T-helper 1 cell treated with Interleukin-12 subunit alpha and Interleukin-12 subunit beta and Interleukin-4 antibody, amounts not matched to agents 30 μg/mL and 1 μg/mL, for 36 hours (primary cell): ENCODE data around the gene SNAP29.
"Not testable (repeated sequence)": the region's sequence is repeated elsewhere in the genome, so short reads cannot be mapped to it uniquely, and the experiment has no call there.

Experiments used
- H3K27ac Mint-ChIP-seq: one replicate; pipeline ENCODE4 v1.8.0; 2021; ENCODE audit warnings: mild to moderate bottlenecking, mixed read lengths
- H3K27me3 Mint-ChIP-seq: one replicate; pipeline ENCODE4 v1.8.0; 2021; ENCODE audit warnings: low read depth, mixed read lengths
- H3K36me3 Mint-ChIP-seq: one replicate; pipeline ENCODE4 v1.8.0; 2021; ENCODE audit warnings: low read depth, mixed read lengths
- H3K4me1 Mint-ChIP-seq: one replicate; pipeline ENCODE4 v1.8.0; 2021; ENCODE audit warnings: low read depth, mixed read lengths
- H3K4me3 Mint-ChIP-seq: one replicate; pipeline ENCODE4 v1.8.0; 2021; ENCODE audit warnings: mild to moderate bottlenecking, moderate library complexity, mixed read lengths
- H3K9me3 Mint-ChIP-seq: one replicate; pipeline ENCODE4 v1.8.0; 2021; ENCODE audit warnings: mixed read lengths

The SNAP29 gene

GRCh38 chr22:20825216-20825615, 33.6 kb upstream of the SNAP29 start:
- H3K27me3 Mint-ChIP-seq, H3K4me1 Mint-ChIP-seq, H3K4me3 Mint-ChIP-seq, H3K9me3 Mint-ChIP-seq, H3K27ac Mint-ChIP-seq: not testable (repeated sequence)
- peaks cover 32% of the 10 kb centered on the region for H3K36me3 Mint-ChIP-seq

GRCh38 chr22:20825624-20826023, 33.2 kb upstream of the SNAP29 start:
- Mint-ChIP-seq H3K27ac (no peak overlapping the region), H3K36me3 (peaks cover 35% of the 10 kb centered on the region), H3K27me3 (no peaks in the 10 kb centered on the region), H3K9me3 (no peaks in the 10 kb centered on the region), H3K4me1 (no peaks in the 10 kb centered on the region), H3K4me3 (no peak overlapping the region)

- H3K4me1 Mint-ChIP-seq, H3K27me3 Mint-ChIP-seq, H3K9me3 Mint-ChIP-seq, H3K4me3 Mint-ChIP-seq, H3K27ac Mint-ChIP-seq: not testable (repeated sequence)
- peaks cover 41% of the 10 kb centered on the region for H3K36me3 Mint-ChIP-seq
Observed at GRCh38 chr22:20826373-20827152, 32.2 kb upstream of the SNAP29 start.

- Mint-ChIP-seq H3K4me3 (no peak overlapping the region), H3K4me1 (no peaks in the 10 kb centered on the region), H3K9me3 (no peaks in the 10 kb centered on the region), H3K36me3 (peaks cover 50% of the 10 kb centered on the region), H3K27me3 (no peaks in the 10 kb centered on the region), H3K27ac (no peak overlapping the region)
Observed at GRCh38 chr22:20829491-20830134, 29.2 kb upstream of the SNAP29 start.

GRCh38 chr22:20833225-20833665, 25.6 kb upstream of the SNAP29 start:
- H3K27ac Mint-ChIP-seq: no peak overlapping the region
- no peak overlapping the region for H3K4me3 Mint-ChIP-seq
- H3K9me3 Mint-ChIP-seq: no peaks in the 10 kb centered on the region
- peaks cover 36% of the 10 kb centered on the region for H3K36me3 Mint-ChIP-seq
- no peaks in the 10 kb centered on the region for H3K27me3 Mint-ChIP-seq
- peaks cover 9% of the 10 kb centered on the region for H3K4me1 Mint-ChIP-seq

GRCh38 chr22:20834206-20834605, 24.6 kb upstream of the SNAP29 start:
- Mint-ChIP-seq H3K4me1 (peaks cover 12% of the 10 kb centered on the region), H3K27ac (no peak overlapping the region), H3K27me3 (no peaks in the 10 kb centered on the region), H3K4me3 (no peak overlapping the region), H3K9me3 (no peaks in the 10 kb centered on the region), H3K36me3 (peaks cover 37% of the 10 kb centered on the region)

- Mint-ChIP-seq H3K4me3 (no peak overlapping the region), H3K27me3 (no peaks in the 10 kb centered on the region), H3K4me1 (peaks cover 12% of the 10 kb centered on the region), H3K36me3 (peaks cover 33% of the 10 kb centered on the region), H3K9me3 (no peaks in the 10 kb centered on the region), H3K27ac (no peak overlapping the region)
Observed at GRCh38 chr22:20834725-20835124, 24.1 kb upstream of the SNAP29 start.

GRCh38 chr22:20836987-20837823, 21.6 kb upstream of the SNAP29 start:
- Mint-ChIP-seq H3K27ac (no peak overlapping the region), H3K27me3 (no peaks in the 10 kb centered on the region), H3K4me3 (no peak overlapping the region), H3K36me3 (peaks cover 16% of the 10 kb centered on the region), H3K9me3 (no peaks in the 10 kb centered on the region), H3K4me1 (peaks cover 29% of the 10 kb centered on the region)

GRCh38 chr22:20839354-20839753, 19.5 kb upstream of the SNAP29 start:
- peaks cover 35% of the 10 kb centered on the region for H3K4me1 Mint-ChIP-seq
- not testable (repeated sequence) for H3K36me3 Mint-ChIP-seq, H3K4me3 Mint-ChIP-seq, H3K9me3 Mint-ChIP-seq, H3K27ac Mint-ChIP-seq, H3K27me3 Mint-ChIP-seq

GRCh38 chr22:20839837-20840645, 18.8 kb upstream of the SNAP29 start:
- Mint-ChIP-seq H3K4me3 (no peak overlapping the region), H3K9me3 (no peaks in the 10 kb centered on the region), H3K27ac (no peak overlapping the region), H3K4me1 (peaks cover 35% of the 10 kb centered on the region), H3K27me3 (no peaks in the 10 kb centered on the region), H3K36me3 (peaks cover 2% of the 10 kb centered on the region)

- Mint-ChIP-seq H3K9me3 (no peaks in the 10 kb centered on the region), H3K4me3 (no peak overlapping the region), H3K27me3 (no peaks in the 10 kb centered on the region), H3K27ac (no peak overlapping the region), H3K4me1 (peaks cover 36% of the 10 kb centered on the region), H3K36me3 (peaks cover 2% of the 10 kb centered on the region)
Observed at GRCh38 chr22:20840646-20841371, 18.0 kb upstream of the SNAP29 start.

- Mint-ChIP-seq H3K27ac (no peak overlapping the region), H3K36me3 (peaks cover under 1% of the 10 kb centered on the region), H3K4me3 (no peak overlapping the region), H3K4me1 (peaks cover 26% of the 10 kb centered on the region), H3K9me3 (no peaks in the 10 kb centered on the region), H3K27me3 (no peaks in the 10 kb centered on the region)
Observed at GRCh38 chr22:20843501-20843900, 15.3 kb upstream of the SNAP29 start.

- Mint-ChIP-seq H3K36me3 (no peaks in the 10 kb centered on the region), H3K4me3 (no peak overlapping the region), H3K27me3 (no peaks in the 10 kb centered on the region), H3K9me3 (no peaks in the 10 kb centered on the region), H3K4me1 (peaks cover 27% of the 10 kb centered on the region), H3K27ac (no peak overlapping the region)
Observed at GRCh38 chr22:20844055-20845037, 14.5 kb upstream of the SNAP29 start.
